ENCODE data around the gene NUDT5.

NUDT5 gene

DNA sequence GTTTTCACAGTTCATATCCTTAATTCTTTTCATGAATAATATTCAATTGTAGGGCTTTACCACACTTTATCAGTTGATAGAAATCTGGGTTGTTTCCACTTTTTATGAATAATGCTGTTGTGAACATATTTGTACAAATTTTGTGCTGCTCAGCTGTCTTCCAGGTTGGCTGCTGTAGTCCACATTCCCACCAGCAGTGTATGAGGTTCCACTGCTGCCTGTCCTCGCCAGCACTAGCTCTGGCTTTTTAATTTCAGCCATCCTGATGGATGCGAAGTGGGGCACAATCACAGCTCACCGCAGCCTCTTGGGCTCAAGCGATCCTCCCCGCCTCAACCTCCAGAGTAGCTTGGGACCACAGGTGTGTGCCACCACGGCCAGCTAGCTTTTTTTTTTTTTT lies 32.8 kb downstream of the NUDT5 start:
- DNase-seq = no peak

DNA sequence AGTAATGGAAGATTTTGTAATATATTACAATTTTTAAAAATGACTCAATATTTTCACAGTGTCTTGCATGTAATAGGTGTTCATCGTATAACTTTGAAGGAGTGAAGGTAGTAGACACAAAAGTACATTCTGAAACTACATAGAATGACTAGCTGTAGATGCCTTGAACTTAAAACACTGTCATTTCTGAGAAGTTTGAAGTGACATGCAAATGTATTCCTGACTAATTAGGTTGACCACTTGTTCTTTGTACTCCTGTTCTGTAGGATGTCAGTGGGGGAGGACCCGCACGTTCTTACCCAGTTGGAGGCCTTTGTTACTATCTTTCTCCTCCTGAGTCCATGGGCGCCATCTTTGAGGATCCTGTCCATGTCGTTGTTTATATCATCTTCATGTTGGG lies 35.0 kb downstream of the NUDT5 start:
- DNase-seq = no peak

DNA sequence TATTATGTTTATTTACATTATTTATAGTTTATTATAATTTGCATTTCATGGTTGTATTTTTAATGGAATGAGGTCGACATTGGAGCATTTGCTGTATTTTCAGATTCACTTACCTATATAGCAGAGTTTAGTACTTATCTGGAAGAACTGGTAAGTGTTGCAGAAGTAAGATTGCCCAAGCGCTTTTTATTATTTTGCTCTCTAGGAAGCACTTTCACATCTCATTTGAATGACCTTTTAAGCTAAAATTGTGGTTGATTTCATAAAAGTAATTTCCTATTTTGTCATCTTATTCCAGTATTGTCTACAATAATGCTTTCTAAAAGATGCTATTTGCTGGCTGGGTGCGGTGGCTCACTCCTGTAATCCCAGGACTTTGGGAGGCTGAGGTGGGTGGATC lies 37.6 kb downstream of the NUDT5 start:
- no peak for DNase-seq

DNA sequence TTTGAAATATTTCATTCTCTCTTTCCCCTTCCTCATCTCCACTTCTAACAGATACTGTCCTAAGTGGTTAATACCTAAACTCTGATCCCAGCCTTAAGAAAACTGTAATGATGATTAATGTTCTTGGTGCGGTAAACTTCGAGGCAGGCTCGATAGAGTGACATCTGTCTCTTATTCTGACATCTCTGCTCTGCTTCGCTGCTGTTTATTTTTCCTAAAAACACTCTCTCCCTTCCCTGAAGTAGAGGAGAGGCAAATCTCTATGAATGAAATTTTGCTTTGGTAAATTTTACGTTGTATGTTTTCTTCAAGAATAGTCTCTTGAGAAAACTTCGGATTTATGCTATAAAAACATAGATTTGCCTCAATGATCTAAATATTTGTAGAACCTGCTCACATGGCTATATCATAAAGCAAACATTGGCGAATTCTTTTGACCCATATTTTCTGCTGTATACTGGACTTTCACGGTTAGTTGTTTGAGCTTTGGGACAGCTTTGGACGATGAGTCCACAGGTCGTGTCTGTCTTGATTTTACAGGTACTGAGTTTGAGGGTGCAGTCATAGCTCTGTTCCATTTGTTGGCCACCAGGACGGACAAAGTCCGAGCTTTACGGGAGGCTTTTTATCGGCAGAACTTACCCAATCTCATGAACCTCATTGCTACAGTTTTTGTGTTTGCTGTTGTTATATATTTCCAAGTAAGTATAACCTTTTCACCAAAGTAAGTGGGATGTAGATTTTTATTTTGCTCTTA lies 39.1 kb downstream of the NUDT5 start:
- DNase-seq = no peak

DNA sequence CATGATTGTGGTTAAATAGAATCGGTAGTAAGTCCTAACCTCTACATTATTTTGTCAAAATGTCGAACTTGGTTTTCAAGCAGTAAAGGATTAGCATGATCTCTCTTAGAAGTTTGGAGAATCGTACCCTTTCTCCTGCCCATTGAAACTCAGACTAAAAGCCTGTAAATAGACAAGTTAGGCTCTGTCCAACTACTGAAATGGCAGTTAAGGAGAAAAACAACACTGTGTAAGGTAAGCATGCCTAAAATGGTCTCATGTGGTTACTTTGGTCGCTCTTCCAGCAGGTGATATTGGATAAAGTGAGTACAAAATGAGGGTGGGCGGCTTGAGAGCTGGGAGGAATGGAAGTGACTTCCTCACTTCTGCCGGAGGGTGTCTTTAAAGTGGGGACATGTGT lies 41.2 kb downstream of the NUDT5 start:
- no peak for DNase-seq

DNA sequence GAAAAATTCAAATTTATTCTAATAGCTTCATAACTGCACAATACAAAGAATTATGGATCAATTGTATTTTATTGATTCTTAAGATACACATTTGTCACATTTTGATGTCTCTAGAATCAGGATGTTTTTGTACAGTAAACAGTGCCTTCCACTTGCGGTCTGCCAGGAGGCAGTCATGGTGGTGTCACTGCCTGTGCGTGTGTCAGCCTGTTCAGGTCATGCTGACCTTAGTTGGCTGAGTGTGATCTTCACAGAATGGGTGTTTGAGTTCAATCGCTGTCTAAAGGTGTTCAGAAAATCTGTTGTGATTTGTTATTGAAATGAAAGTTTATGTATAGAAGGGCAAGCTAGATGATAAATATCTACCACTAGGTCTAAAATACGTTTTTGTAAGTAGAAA lies 45.5 kb downstream of the NUDT5 start:
- DNase-seq = no peak

DNA sequence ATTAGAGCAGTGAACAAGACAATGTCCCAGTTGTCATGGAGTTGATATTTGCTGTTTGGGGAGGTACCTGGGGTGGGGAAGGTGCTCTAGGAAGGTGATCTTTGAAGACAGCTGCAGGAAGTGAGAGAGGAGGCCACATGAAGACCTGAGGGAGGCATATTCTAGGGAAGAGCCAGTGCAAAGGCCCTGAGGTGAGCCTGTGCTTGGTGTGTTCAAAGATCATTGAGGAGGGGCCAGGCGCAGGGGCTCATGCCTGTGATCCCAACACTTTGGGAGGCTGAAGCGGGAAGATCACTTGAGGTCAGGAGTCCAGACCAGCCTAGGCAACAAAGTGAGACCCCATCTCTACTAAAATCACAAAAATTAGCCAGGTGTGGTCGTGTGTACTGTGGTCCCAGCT lies 51.2 kb downstream of the NUDT5 start:
- DNase-seq = no peak

DNA sequence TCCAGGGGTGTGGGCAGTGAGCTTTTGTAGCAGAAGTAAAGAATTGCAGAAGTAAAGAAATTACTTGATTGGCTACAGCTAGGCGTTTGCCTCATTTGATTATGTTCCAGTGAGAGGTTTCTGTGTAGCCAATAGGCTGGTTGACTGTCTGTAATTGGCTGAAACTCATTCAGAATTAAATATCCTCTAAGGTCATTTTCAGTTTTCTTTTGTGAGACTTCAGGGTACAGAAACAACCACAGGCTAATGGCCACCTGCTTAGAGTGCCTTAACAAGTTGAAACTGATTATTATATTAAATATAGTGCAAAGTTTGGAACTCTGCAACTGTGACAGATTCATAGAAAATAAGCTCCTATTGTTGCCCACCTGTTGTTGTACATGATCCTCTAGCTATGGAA lies 55.7 kb downstream of the NUDT5 start:
- DNase-seq = no peak

DNA sequence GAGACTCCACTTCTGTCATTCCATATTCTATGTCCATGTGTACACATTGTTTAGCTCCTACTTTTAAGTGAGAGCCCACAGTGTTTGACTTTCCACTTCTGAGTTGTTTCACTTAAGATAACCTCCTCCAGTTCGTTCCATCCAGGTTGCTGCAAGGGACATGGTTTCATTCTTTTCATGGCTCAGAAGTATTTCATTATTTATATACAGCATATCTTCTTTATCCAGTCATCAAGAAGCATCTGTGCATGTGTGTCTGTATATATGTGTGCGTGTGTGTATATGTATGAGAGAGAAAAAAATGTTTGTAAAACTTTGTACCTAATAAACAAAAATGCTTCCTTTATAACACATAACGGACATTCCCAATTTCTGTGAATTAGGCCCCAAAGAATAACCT lies 60.1 kb downstream of the NUDT5 start:
- no peak for DNase-seq

DNA sequence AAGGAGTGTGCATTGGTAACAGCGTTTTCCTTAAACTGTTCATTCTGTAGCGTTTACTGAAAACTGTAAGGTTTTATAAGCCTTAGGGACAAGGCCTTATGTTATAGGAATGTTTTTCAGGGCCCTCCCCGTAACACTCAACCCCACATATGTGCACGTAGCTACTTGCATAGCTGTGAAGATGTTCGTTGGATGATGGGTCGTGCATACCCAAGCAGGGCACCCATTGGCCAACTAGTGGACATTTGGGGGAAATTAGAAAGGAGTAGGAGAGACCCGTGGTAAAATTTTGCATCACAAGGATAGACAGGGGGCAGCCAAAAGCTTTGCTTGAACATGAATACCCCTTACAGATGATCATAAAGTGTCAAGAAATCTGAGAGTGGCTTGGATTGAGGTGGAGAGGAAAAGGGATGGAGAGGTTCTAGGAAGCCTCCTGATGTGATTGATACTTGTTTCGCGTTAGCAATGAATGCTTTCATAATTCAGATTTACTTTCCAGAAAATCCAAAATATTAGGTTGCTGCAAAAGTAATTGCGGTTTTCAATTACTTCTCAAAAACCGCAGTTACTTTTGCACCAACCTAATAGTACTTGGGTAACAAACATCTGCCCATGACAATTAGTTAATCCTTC lies 65.3 kb downstream of the NUDT5 start:
- DNase-seq = no peak

DNA sequence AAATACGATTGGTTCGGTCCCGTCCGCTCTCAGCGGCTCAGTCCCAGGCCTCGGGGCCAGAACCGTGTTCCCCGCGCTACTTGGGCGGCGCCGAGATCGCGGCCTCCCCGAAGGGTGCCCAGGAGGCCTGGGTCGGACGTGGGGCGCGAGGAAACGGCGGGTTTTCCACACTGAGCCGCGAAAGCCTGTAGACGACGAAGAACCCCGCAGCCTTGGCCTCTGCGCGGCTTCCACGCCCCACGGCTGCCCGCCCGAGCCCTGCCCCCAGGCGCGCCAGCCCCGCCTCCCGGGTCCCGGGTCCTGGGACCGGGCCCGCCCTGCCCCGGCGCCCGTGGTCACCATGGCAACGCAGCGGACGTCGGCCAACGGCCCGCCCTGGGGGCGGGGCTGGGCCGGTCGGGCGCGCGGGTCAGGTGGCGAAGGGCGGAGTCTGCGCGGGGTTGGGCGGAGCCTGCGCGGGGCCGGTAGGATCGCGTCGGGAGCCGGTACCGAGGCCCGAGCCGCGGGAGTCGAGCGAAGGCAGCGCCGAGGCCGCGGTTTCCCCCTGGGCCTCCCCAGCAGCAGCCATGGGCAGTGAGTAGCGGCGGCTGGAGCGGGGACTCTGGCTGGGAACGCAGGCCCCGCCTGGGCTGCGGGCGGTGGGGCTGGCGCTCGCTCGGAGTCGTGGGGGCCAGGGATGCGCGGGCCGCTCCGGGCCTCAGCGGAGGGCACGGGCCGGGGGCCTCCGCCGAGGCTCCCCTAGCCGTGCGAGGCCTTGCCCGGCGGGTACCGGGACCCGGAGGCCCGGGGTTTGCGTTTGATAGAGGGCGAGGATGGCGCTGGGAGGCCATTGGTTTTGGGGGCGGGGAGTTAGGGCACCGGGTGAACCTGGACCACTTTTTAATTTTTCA lies 66.2 kb downstream of the NUDT5 start, which contains the start of gene SEC61A2:
Gene SEC61A2, plus strand, starts transcription at position 456 of the 890 bp plus-strand sequence. Its CDS starts 111 bp downstream, at position 567.
- peak; percentile 9 for DNase-seq

DNA sequence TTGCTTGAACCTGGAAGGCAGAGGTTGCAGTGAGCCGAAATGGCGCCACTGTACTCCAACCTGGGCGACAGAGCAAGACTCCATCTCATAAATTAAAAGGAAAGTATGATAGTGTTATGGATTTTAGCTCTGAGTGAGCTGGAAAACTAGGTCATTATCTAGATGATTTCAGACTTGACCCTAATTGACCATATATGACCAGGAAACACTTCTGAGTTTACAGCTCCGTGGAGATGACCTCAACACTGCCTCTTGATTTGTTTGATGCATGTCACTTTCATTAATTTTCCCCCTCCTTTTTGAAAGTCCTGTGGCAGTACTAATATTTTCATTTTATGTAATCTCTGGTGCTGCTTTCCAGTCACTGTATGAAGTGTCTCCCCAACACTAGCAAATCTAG lies 74.0 kb downstream of the NUDT5 start:
- DNase-seq = no peak
